KG1 (cell line): ENCODE data around the gene SLC38A10.
A peak's percentile ranks its signal among the peaks of the same experiment; 100 is the strongest.

Experiments
- DNase-seq: peaks from one replicate; lab custom pipeline; 2025; lab: John Stamatoyannopoulos, UW

SLC38A10 gene

GRCh38 chr17:81298991-81299738 lies 4.1 kb upstream of the SLC38A10 start:
- no peak for DNase-seq

GRCh38 chr17:81298325-81298990 lies 3.4 kb upstream of the SLC38A10 start:
- DNase-seq = no peak

GRCh38 chr17:81295676-81296381 lies 722 bp upstream of the SLC38A10 start:
- DNase-seq = peak; percentile 45

- DNase-seq = no peak
Measured at GRCh38 chr17:81294512-81295030, 536 bp downstream of the SLC38A10 start.

GRCh38 chr17:81292450-81292849 lies 2.7 kb downstream of the SLC38A10 start:
- DNase-seq = no peak

- DNase-seq = no peak
Measured at GRCh38 chr17:81291662-81292061, 3.4 kb downstream of the SLC38A10 start.

GRCh38 chr17:81290230-81290629 lies 4.9 kb downstream of the SLC38A10 start:
- DNase-seq = no peak

- no peak for DNase-seq
Measured at GRCh38 chr17:81289627-81290026, 5.5 kb downstream of the SLC38A10 start.

GRCh38 chr17:81288715-81289114 lies 6.4 kb downstream of the SLC38A10 start:
- no peak for DNase-seq

GRCh38 chr17:81287741-81288430 lies 7.2 kb downstream of the SLC38A10 start:
- DNase-seq = no peak

GRCh38 chr17:81287152-81287551 lies 8.0 kb downstream of the SLC38A10 start:
- DNase-seq = no peak

- no peak for DNase-seq
Measured at GRCh38 chr17:81286491-81287145, 8.5 kb downstream of the SLC38A10 start.

GRCh38 chr17:81285894-81286293 lies 9.2 kb downstream of the SLC38A10 start:
- DNase-seq = no peak

- DNase-seq = peak; percentile 73
Measured at GRCh38 chr17:81285179-81285878, 9.8 kb downstream of the SLC38A10 start.

GRCh38 chr17:81282876-81283275 lies 12.2 kb downstream of the SLC38A10 start:
- no peak for DNase-seq

- DNase-seq = no peak
Measured at GRCh38 chr17:81282141-81282540, 13.0 kb downstream of the SLC38A10 start.

GRCh38 chr17:81280571-81280970 lies 14.5 kb downstream of the SLC38A10 start:
- no peak for DNase-seq

- no peak for DNase-seq
Measured at GRCh38 chr17:81279278-81280275, 15.5 kb downstream of the SLC38A10 start.

GRCh38 chr17:81278831-81279230 lies 16.3 kb downstream of the SLC38A10 start:
- DNase-seq = no peak
